ENCODE measurements around the gene THOC3.
"Not testable (repeated sequence)": the region's sequence is repeated elsewhere in the genome, so short reads cannot be mapped to it uniquely, and the experiment has no call there.

GRCh38 chr5:175925106-175925505, 43.0 kb downstream of the THOC3 start:
- not testable (repeated sequence) for TF ChIP-seq CTCF (IDR thresholded peaks at IDR 0.05; ENCODE audit: insufficient read depth, low read length, poor library complexity, severe bottlenecking); EZH2phosphoT487 (conservative IDR thresholded peaks at IDR 0.05; ENCODE audit: low read length)
